Amygdala (tissue), 56 donors: ENCODE results near the gene SRSF4.

Experiments used
- DNase-seq, 56 donors: peaks; one replicate each; lab custom pipeline; 2025; lab: John Stamatoyannopoulos, UW

SRSF4 gene

DNA sequence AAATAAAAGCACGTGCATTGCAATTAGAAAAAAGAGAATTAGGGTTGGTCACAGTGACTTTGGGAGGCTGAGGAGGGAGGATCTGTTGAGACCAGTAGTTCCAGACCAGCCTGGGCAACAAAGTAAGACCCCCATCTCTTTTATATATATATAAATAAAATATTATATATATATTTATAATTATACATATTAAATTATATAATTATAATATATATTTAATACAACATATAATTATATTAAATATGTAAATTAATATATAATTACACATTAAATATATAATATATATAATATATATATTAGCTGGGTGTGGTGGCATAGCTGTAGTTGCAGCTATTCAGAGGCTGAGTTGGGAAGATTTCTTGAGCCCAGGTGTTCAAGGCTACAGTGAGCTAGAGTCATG lies 81.2 kb downstream of the SRSF4 start:
- no peak for DNase-seq

DNA sequence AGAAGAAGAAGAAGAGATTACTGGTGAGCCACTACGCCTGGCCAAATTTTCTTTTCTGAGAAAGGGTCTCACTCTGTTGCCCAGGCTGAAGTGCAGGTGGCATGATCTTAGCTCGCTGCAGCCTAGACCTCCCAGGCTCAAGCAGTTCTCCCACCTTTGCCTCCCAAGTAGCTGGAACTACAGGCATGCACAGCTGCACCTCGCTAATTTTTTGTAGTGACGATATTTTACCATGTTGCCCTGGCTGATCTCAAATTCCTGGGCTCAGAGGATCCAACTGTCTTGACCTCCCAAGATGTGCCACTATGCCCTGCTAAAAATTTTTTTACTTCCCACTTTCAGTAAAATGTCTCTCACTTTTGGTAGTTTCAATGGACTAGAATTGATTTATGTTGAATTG lies 82.4 kb downstream of the SRSF4 start:
- DNase-seq: no peak
